Measurements from ENCODE around the gene PDE11A.

The PDE11A gene

DNA sequence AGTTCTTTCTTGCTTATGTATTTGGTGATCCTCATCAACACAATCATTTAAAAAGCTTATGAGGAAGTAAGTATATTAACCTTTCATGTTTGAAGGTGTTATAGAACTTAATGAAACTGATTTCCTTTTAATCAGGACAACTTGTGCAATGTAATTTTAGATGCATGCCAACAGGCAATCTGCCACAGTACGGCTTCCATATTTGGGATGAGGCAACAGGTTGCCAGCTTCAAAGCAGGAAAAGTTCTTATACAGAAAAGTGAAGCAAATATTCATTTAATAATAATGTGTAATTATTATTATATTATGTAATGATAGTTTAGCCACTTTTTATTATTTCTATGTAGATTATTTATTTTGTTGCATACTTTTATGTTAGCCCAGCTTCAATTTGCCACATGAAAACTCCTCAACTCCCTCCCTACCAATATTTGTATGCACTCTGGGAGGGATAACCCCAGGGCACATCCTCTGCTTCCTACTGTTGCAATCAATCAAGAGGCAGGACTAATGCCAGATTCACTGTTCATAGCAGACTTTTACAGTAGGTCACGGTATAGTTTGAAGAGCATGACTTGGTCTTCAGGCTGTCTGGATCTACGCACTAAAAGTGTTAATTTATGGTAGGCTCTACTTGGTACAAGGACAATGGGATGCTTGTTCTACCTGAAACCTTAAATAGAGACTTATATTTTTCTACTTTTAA, 402.8 kb downstream of the PDE11A start:
- H3K27me3 ChIP-seq (ENCODE audit: insufficient read depth, low read length, poor library complexity) = no peaks in the 10 kb centered on the region
- ATAC-seq (ENCODE audit: insufficient read depth, low read depth) (no peak), DNase-seq (no peak)
- H3K4me1 ChIP-seq (ENCODE audit: insufficient read depth, low read length) = peaks cover 34% of the 10 kb centered on the region
- H3K9ac ChIP-seq (ENCODE audit: low read depth, low read length) = no peak overlapping the region
- H3K9me3 ChIP-seq (ENCODE audit: insufficient read depth, low read length, severe bottlenecking) = no peaks in the 10 kb centered on the region
- H3K27ac ChIP-seq (ENCODE audit: low read length) = no peak overlapping the region
- TF ChIP-seq CTCF (IDR thresholded peaks at IDR 0.05; ENCODE audit: borderline replicate concordance, extremely low read depth, low read length, poor library complexity, severe bottlenecking) = no peak
- no peak for TF ChIP-seq EZH2 (IDR thresholded peaks at IDR 0.05; ENCODE audit: borderline replicate concordance, low read depth, low read length, severe bottlenecking)
- H3K4me2 ChIP-seq (ENCODE audit: insufficient read depth, low read length) = no peak overlapping the region
- H3K4me3 ChIP-seq (ENCODE audit: low read depth in 1 of 2, low read length in 2 of 2) = no peak overlapping the region
- H3K79me2 ChIP-seq (ENCODE audit: insufficient read depth, low read length) = no peaks in the 10 kb centered on the region
- H2AFZ ChIP-seq (ENCODE audit: low read depth, low read length) = no peak overlapping the region
- H3K36me3 ChIP-seq (ENCODE audit: insufficient read depth, low read length) = no peaks in the 10 kb centered on the region
- no peaks in the 10 kb centered on the region for H4K20me1 ChIP-seq (ENCODE audit: insufficient read depth, low read length)

DNA sequence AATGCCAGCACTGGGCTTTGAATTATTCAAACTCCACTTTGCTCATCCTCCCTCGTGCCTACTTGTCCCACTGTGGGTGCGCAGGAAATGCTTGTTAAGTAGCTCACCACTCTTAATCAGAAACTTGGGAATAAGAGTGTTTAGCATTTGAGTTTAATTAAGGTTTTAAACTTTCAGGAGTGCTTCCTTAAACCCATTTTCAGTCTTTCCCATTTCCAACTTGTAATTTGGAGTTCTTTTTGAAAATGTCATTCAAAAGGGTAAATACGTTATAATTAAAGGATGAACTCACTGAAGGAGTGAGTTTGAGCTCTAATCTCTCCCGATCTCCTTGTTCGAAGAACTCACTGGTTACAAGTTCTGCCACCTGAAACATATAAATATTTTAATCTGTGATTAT, 403.4 kb downstream of the PDE11A start:
- ATAC-seq (ENCODE audit: insufficient read depth, low read depth) (no peak), DNase-seq (no peak)
- no peak overlapping the region for H2AFZ ChIP-seq (ENCODE audit: low read depth, low read length)
- peaks cover 34% of the 10 kb centered on the region for H3K4me1 ChIP-seq (ENCODE audit: insufficient read depth, low read length)
- TF ChIP-seq EZH2 (IDR thresholded peaks at IDR 0.05; ENCODE audit: borderline replicate concordance, low read depth, low read length, severe bottlenecking) = no peak
- no peak for TF ChIP-seq CTCF (IDR thresholded peaks at IDR 0.05; ENCODE audit: borderline replicate concordance, extremely low read depth, low read length, poor library complexity, severe bottlenecking)
- no peaks in the 10 kb centered on the region for H3K36me3 ChIP-seq (ENCODE audit: insufficient read depth, low read length)
- no peak overlapping the region for H3K4me2 ChIP-seq (ENCODE audit: insufficient read depth, low read length)
- no peaks in the 10 kb centered on the region for H4K20me1 ChIP-seq (ENCODE audit: insufficient read depth, low read length)
- H3K4me3 ChIP-seq (ENCODE audit: low read depth in 1 of 2, low read length in 2 of 2) = no peak overlapping the region
- no peaks in the 10 kb centered on the region for H3K9me3 ChIP-seq (ENCODE audit: insufficient read depth, low read length, severe bottlenecking)
- H3K27me3 ChIP-seq (ENCODE audit: insufficient read depth, low read length, poor library complexity) = no peaks in the 10 kb centered on the region
- no peak overlapping the region for H3K9ac ChIP-seq (ENCODE audit: low read depth, low read length)
- H3K79me2 ChIP-seq (ENCODE audit: insufficient read depth, low read length) = no peaks in the 10 kb centered on the region
- no peak overlapping the region for H3K27ac ChIP-seq (ENCODE audit: low read length)

GRCh38 chr2:177668617-177669016, 404.0 kb downstream of the PDE11A start:
- Histone ChIP-seq H3K4me1 (ENCODE audit: insufficient read depth, low read length) (peaks cover 34% of the 10 kb centered on the region), H3K4me3 (ENCODE audit: low read depth in 1 of 2, low read length in 2 of 2) (no peak overlapping the region), H2AFZ (ENCODE audit: low read depth, low read length) (no peak overlapping the region), H3K79me2 (ENCODE audit: insufficient read depth, low read length) (no peaks in the 10 kb centered on the region), H3K27ac (ENCODE audit: low read length) (no peak overlapping the region), H3K4me2 (ENCODE audit: insufficient read depth, low read length) (no peak overlapping the region), H3K27me3 (ENCODE audit: insufficient read depth, low read length, poor library complexity) (no peaks in the 10 kb centered on the region), H3K9me3 (ENCODE audit: insufficient read depth, low read length, severe bottlenecking) (no peaks in the 10 kb centered on the region), H3K9ac (ENCODE audit: low read depth, low read length) (no peak overlapping the region), H3K36me3 (ENCODE audit: insufficient read depth, low read length) (no peaks in the 10 kb centered on the region), H4K20me1 (ENCODE audit: insufficient read depth, low read length) (no peaks in the 10 kb centered on the region)
- TF ChIP-seq EZH2 (IDR thresholded peaks at IDR 0.05; ENCODE audit: borderline replicate concordance, low read depth, low read length, severe bottlenecking) (no peak), CTCF (IDR thresholded peaks at IDR 0.05; ENCODE audit: borderline replicate concordance, extremely low read depth, low read length, poor library complexity, severe bottlenecking) (no peak)
- DNase-seq (no peak), ATAC-seq (ENCODE audit: insufficient read depth, low read depth) (no peak)

All from DND-41 (cell line).